Upper lobe of left lung (tissue), 6 donors: Measurements from ENCODE around the gene FRAS1. TPM values are rescaled to one million over a fixed set of nuclear protein-coding genes. Genes with fewer than 3 reads are reported as not detected.

Experiments
- ATAC-seq, 2 donors: fragments of 200-7000 bp; cut with Tn5 transposase; one replicate each; pipeline ENCODE4 v1.9.1; 2022; ENCODE audit warnings: mild to moderate bottlenecking in 2 of 2, moderate library complexity in 2 of 2; ENCODE audit not compliant: low FRiP score in 2 of 2
- DNase-seq, 2 donors: peaks; one replicate each; pipeline ENCODE4 v3.0.0-alpha.2; 2019 to 2020
- H3K27ac ChIP-seq, 4 donors: fragments of 200-600 bp; sonication (generic); one replicate each; pipeline ENCODE4 v1.5.1; 2016 to 2019
- H3K27me3 ChIP-seq, 4 donors: fragments of 200-600 bp; sonication (generic); one replicate each; pipeline ENCODE4 v1.5.1; 2017 to 2019
- H3K36me3 ChIP-seq, 4 donors: fragments of 200-600 bp; sonication (generic); one replicate each; pipeline ENCODE4 v1.5.1; 2016 to 2019
- H3K4me1 ChIP-seq, 4 donors: fragments of 200-600 bp; sonication (generic); one replicate each; pipeline ENCODE4 v1.5.1; 2018 to 2019
- H3K4me3 ChIP-seq, 4 donors: fragments of 200-600 bp; sonication (generic); one replicate each; pipeline ENCODE4 v1.5.1; 2017 to 2019; ENCODE audit warnings: mild to moderate bottlenecking in 2 of 4, moderate library complexity in 1 of 4
- H3K9me3 ChIP-seq, 4 donors: fragments of 200-600 bp; sonication (generic); one replicate each; pipeline ENCODE4 v1.5.1; 2018 to 2019
- EP300 ChIP-seq, 4 donors: sonication (generic); formaldehyde crosslinking; IDR thresholded peaks; one replicate each; pipeline ENCODE4 v1.5.1; 2017; ENCODE audit warnings: antibody characterized with exemption in 4 of 4, control low read depth in 2 of 4
- POLR2A ChIP-seq, 4 donors: fragments of 450-650 bp; IDR thresholded peaks; one replicate each; pipeline ENCODE4 v1.5.1; 2016 to 2017; ENCODE audit warnings: antibody characterized with exemption in 4 of 4, mild to moderate bottlenecking in 2 of 4
- POLR2AphosphoS5 ChIP-seq, 2 donors: sonication (generic); formaldehyde crosslinking; IDR thresholded peaks; one replicate each; pipeline ENCODE4 v1.5.1; 2017; ENCODE audit warnings: antibody characterized with exemption in 2 of 2
- WGBS, 2 donors: methylation state at CpG; one replicate each; pipeline ENCODE4 v1.1.5; 2017 to 2018; 5-methylcytosine and 5-hydroxymethylcytosine counted together
- total RNA-seq, 6 donors: library from RNA; depleted of rRNA in 4 of 6; stranded (reverse); fragments of >200 nt in 4 of 6; gene quantifications; one replicate each; pipeline versions ENCODE4 v1.1.0 to v1.2.1, GENCODE V29; 2016 to 2021
- TF ChIP-seq, protein P1 (sequence below), 6 experiments: fragments of 450-650 bp in 4 of 6; fragments of 200-600 bp in 2 of 6; sonication (generic) in 2 of 6; IDR thresholded peaks; one replicate each; pipeline ENCODE4 v1.5.1; 2016 to 2019; ENCODE audit warnings: antibody characterized with exemption in 6 of 6
- donor health status: DM: no; HTN: no; CAD: no; lungs with moderate emphysema.
- donor health status: DM: no; HTN: yes; CAD: no; lungs with severe emphysema.

FRAS1 gene
- total RNA-seq, 6 donors from 2014 or later, result 3.9 to 11.2 (median 6.7) TPM

DNA sequence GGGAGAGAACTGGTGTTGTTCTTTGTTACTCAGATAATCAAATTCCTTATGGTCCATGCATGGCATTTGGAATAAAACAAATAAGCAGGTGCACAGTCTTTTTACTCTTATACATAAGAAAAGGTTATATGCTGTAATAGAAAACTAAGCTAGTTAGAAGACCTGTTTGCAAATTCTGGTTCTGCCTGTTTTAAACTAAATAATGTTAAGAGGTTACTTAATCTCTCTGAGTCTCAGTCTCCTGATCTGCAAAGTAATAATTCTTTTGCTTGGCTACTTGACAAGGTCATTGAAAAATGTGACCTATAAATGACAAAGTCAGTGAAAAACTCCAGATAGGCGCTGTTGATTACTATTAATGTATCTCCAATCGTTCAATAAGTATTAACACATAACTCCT is 451.9 kb downstream of the FRAS1 start:
- ATAC-seq, result no peak
- TF ChIP-seq POLR2A (IDR thresholded peaks at IDR 0.05) (no peak), EP300 (IDR thresholded peaks at IDR 0.05) (no peak), POLR2AphosphoS5 (IDR thresholded peaks at IDR 0.05) (no peak)
- TF ChIP-seq, protein P1, sequence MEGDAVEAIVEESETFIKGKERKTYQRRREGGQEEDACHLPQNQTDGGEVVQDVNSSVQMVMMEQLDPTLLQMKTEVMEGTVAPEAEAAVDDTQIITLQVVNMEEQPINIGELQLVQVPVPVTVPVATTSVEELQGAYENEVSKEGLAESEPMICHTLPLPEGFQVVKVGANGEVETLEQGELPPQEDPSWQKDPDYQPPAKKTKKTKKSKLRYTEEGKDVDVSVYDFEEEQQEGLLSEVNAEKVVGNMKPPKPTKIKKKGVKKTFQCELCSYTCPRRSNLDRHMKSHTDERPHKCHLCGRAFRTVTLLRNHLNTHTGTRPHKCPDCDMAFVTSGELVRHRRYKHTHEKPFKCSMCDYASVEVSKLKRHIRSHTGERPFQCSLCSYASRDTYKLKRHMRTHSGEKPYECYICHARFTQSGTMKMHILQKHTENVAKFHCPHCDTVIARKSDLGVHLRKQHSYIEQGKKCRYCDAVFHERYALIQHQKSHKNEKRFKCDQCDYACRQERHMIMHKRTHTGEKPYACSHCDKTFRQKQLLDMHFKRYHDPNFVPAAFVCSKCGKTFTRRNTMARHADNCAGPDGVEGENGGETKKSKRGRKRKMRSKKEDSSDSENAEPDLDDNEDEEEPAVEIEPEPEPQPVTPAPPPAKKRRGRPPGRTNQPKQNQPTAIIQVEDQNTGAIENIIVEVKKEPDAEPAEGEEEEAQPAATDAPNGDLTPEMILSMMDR (IDR thresholded peaks at IDR 0.05), result no peak
- no peak overlapping the region for H3K27ac ChIP-seq
- H3K27me3 ChIP-seq, result no peaks in the 10 kb centered on the region
- 40 to 44% methylated on average over 2 of the region's 2 CpGs for WGBS, 2 donors
- no peaks in the 10 kb centered on the region for H3K36me3 ChIP-seq
- DNase-seq, result no peak
- H3K4me1 ChIP-seq, result no peaks in the 10 kb centered on the region
- H3K4me3 ChIP-seq, result no peak overlapping the region
- H3K9me3 ChIP-seq, result no peaks in the 10 kb centered on the region

DNA sequence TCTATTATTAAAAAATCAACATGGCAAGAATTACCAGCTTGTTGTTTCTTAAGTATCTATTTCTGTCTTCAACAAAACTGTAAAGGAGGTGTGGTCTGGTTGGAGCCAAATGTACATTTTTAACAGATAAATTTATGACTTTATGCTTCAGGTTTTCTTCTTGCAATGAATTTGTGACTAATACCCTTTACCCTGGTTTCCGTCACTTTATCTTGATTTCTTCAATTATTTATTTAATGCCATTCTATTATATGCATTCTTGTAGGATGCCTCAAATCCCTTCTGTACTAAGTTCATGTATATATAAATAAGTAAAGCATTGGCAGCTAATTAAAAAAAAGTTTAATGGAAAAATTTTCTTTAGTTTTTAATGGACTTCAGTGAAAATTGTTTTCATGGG is 453.0 kb downstream of the FRAS1 start:
- no peak overlapping the region for H3K27ac ChIP-seq
- no peaks in the 10 kb centered on the region for H3K9me3 ChIP-seq
- ATAC-seq, result no peak
- H3K4me3 ChIP-seq, result no peak overlapping the region
- TF ChIP-seq POLR2AphosphoS5 (IDR thresholded peaks at IDR 0.05), result no peak
- WGBS, 2 donors, result 0 to 72% methylated on average over 1 of the region's 1 CpG
- DNase-seq, result no peak
- H3K4me1 ChIP-seq, result no peaks in the 10 kb centered on the region
- no peaks in the 10 kb centered on the region for H3K27me3 ChIP-seq
- no peaks in the 10 kb centered on the region for H3K36me3 ChIP-seq

DNA sequence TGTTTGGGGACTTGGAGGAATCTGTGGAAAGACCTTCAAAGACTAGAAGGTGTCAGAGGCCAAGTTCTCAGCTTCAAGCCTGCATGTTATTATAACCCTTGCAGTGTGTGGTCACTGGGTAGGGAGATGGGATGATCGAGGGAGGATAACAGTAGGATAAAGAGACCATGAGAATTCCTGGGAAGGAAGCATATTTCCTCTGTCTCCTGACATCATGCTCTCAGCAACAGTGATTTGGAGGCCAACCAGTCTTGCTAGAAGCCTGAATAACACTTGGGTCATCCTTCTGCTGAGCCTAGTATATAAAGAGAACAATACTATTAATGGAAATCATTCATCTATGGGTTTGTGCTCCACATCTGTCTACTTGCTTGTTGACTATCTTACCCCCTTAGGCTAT is 453.6 kb downstream of the FRAS1 start:
- Histone ChIP-seq H3K36me3 (no peaks in the 10 kb centered on the region), H3K4me3 (no peak overlapping the region), H3K9me3 (no peaks in the 10 kb centered on the region), H3K27ac (no peak overlapping the region), H3K27me3 (no peaks in the 10 kb centered on the region), H3K4me1 (no peaks in the 10 kb centered on the region)
- WGBS, 2 donors, result 0 to 16% methylated on average over 1 of the region's 1 CpG
- ATAC-seq (no peak), DNase-seq (no peak)
- TF ChIP-seq POLR2A (IDR thresholded peaks at IDR 0.05), result no peak

DNA sequence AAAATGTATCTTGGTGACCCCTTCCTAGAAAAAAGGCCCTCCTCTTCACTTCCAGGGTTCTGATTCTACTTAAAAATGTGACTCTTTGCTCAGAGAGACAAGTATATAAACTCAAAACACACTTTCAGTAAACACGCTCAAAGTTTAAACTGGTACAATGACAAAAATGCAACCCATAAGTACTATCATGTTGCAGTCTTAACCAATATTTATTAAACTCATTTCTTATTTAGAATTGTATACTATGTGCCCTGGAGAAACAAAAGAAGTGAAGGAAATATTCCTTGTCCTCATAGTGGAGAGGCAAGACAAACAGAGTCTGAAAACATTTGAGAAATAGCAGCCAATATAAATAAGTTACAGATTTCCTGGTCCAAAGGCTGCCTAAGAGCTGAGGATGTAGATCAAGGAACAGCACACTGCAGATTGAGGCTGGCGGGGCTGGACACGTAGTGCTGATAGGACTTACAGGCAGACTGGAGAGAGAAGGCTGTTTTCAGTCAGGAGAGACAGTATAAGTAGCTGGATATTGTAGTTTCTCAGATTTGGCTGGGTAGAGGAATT is 455.3 kb downstream of the FRAS1 start:
- Histone ChIP-seq H3K36me3 (no peaks in the 10 kb centered on the region), H3K4me1 (no peaks in the 10 kb centered on the region), H3K4me3 (no peak overlapping the region), H3K27ac (no peak overlapping the region), H3K9me3 (no peaks in the 10 kb centered on the region), H3K27me3 (no peaks in the 10 kb centered on the region)
- DNase-seq (peak; percentile 7 to 41), ATAC-seq (peak in 1 of 2 donors; percentile 58)
- WGBS, 2 donors, result 53 to 76% methylated on average over 3 of the region's 3 CpGs
- TF ChIP-seq POLR2A (IDR thresholded peaks at IDR 0.05) (no peak), EP300 (IDR thresholded peaks at IDR 0.05) (no peak), POLR2AphosphoS5 (IDR thresholded peaks at IDR 0.05) (no peak)
- TF ChIP-seq, protein P1 (IDR thresholded peaks at IDR 0.05), result no peak

DNA sequence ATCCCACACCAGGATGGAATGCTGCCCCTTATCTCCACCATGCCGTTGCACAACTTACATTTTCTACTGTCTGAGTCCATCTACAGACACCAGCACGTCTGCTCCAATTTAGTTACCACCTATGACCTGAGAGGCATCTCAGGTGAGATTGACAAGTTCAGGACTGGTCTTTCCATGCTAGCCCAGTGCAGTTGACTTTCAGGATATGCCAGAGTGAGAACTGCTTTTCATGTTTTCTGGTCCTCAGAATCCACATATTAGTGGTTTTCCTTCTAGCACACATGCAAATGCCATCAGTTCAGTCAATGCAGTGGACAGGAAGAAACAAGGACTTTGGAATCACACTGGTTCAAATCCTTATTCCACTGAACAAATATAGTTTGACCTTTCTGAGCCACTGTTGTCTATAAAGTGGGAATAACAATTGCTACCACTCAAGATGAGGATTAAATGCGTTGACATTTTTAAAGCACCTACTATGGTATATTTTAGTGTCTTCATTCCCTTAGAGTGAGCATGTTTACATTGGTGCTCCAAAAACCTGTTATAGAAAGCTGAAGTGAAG is 456.4 kb downstream of the FRAS1 start:
- H3K36me3 ChIP-seq, result no peaks in the 10 kb centered on the region
- H3K27ac ChIP-seq, result no peak overlapping the region
- no peaks in the 10 kb centered on the region for H3K27me3 ChIP-seq
- H3K9me3 ChIP-seq, result no peaks in the 10 kb centered on the region
- H3K4me3 ChIP-seq, result no peak overlapping the region
- no peak for ATAC-seq
- WGBS, 2 donors, result 74 to 78% methylated on average over 3 of the region's 3 CpGs
- H3K4me1 ChIP-seq, result peaks cover 0 to 2% (median 0%) of the 10 kb centered on the region in 4 donors
- no peak for DNase-seq
- TF ChIP-seq EP300 (IDR thresholded peaks at IDR 0.05) (no peak), POLR2A (IDR thresholded peaks at IDR 0.05) (no peak)

DNA sequence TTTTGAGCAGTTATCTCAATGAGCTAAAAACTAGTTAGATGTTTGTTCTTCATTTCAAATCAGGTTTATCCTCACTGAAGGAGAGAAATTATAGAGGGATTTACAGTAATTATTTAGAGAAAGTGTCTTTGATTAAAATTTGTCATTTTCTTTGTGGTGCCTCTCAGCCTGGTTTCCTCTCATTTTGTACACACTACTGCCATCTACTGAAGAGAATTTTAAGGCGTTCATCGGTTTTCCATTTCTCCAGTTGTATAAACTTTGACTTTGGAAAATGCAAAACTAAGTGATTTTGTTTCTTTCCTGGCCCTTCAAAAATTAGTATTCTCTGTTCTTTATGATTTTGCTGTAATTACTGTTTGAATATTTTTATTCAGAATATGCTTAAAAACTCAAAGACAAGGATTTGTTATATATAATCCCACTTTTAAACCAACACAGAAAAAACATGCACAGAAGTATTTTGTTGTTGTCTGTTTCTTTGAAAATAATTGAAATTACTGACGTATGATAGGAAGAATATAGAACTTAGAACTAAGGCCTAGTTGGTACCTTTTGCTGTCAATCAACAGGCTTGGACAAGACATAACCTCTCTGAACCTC is 460.0 kb downstream of the FRAS1 start:
- no peaks in the 10 kb centered on the region for H3K27me3 ChIP-seq
- H3K4me1 ChIP-seq, result peaks cover 0 to 11% (median 5%) of the 10 kb centered on the region in 4 donors
- ATAC-seq (peak in 1 of 2 donors; percentile 72), DNase-seq (no peak)
- no peak overlapping the region for H3K4me3 ChIP-seq
- no peaks in the 10 kb centered on the region for H3K36me3 ChIP-seq
- WGBS, 2 donors, result 22 to 33% methylated on average over 3 of the region's 3 CpGs
- H3K27ac ChIP-seq, result no peak overlapping the region
- TF ChIP-seq, protein P1 (IDR thresholded peaks at IDR 0.05), result peak in 5 of 6 experiments; percentile 28 to 52 (median 45)
- no peak for TF ChIP-seq EP300 (IDR thresholded peaks at IDR 0.05)
- no peaks in the 10 kb centered on the region for H3K9me3 ChIP-seq
